Measurements from ENCODE around the gene FTSJ1.
"Not testable (repeated sequence)": the region's sequence is repeated elsewhere in the genome, so short reads cannot be mapped to it uniquely, and the experiment has no call there.

The FTSJ1 gene

DNA sequence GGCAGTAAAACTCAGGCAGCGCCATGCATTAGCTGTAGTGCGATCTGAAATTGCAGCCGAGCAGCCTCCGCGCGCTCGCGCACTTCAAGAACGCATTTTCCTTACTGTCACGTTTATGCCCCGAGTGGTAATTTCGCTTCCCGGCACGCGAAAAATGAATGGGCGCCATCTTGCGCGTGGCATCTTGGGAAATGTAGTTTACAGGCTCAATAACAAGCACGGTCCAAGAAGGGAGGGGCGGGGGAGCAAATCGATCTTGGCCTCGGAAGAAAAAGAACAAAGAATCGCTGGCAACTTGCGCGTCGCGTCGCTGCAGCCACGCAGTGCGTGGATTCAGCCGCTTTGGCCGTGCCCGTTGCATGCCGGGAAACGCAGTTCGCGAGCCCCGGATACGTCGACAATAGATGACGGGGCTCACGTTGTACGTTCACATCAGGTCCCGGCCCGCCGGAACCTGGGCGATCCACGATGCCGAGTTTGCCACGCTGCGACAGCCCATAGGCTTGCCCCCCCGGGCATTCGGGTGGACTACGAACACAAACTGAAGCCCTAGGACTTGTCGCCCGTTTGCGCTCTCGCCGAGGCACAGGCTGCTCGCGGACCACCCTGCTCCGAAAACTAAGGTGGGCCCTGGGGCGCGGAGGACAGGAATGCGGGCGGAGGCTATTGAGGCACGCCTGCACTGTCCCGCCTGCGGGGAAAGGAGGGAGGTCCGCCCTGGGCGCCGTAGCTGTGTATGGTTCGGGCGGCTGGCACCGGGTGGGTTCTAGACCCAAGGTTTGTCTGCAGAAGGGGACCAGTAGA, at the start of gene FTSJ1:
TSS of gene FTSJ1 (plus strand) at position 426 of the 804 bp plus-strand sequence. CDS start 1,849 bp downstream, outside the sequence.
- TF ChIP-seq, protein P1, sequence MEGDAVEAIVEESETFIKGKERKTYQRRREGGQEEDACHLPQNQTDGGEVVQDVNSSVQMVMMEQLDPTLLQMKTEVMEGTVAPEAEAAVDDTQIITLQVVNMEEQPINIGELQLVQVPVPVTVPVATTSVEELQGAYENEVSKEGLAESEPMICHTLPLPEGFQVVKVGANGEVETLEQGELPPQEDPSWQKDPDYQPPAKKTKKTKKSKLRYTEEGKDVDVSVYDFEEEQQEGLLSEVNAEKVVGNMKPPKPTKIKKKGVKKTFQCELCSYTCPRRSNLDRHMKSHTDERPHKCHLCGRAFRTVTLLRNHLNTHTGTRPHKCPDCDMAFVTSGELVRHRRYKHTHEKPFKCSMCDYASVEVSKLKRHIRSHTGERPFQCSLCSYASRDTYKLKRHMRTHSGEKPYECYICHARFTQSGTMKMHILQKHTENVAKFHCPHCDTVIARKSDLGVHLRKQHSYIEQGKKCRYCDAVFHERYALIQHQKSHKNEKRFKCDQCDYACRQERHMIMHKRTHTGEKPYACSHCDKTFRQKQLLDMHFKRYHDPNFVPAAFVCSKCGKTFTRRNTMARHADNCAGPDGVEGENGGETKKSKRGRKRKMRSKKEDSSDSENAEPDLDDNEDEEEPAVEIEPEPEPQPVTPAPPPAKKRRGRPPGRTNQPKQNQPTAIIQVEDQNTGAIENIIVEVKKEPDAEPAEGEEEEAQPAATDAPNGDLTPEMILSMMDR (conservative IDR thresholded peaks at IDR 0.05; ENCODE audit: low read depth, low read length), result no peak
- peak; percentile 95 for DNase-seq (ENCODE audit: low read depth)
- H3K4me3 ChIP-seq (ENCODE audit: low read depth, low read length), result peak within 1 kb of the TSS; percentile 80

DNA sequence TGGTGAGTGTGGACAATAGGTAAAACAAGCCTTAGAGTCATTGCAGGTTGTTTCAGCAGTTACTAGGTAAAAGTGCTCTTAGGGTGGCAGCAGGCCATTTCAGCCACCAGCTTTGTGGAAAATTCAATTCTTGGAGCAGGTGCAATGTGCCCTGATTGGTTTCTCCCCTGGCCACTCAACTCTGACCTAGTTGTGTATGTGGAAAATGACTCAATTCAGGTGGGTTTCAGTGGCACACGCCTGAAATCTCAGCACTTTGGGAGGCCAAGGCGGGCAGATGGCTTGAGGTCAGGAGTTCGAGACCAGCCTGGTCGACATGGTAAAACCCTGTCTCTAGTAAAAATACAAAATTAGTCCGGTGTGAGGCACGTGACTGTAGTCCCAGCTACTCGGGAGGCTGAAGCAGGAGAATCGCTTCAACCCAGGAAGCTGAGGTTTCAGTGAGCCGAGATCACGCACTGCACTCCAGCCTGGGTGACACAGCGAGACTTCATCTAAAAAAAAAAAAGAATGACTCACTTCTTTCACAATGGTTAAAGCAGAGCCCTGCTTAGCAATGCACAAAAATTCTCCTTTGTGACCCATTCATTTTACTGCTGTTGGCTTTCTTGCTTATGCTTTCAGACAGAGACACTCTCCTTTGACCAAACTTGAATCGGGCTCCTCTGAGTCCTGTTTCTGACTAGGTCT, 48.8 kb upstream of the FTSJ1 start:
- DNase-seq (ENCODE audit: low read depth); H3K4me3 ChIP-seq (ENCODE audit: low read depth, low read length): not testable (repeated sequence)

- TF ChIP-seq, protein P1 (conservative IDR thresholded peaks at IDR 0.05; ENCODE audit: low read depth, low read length), result peak; percentile 5
- not testable (repeated sequence) for DNase-seq (ENCODE audit: low read depth); H3K4me3 ChIP-seq (ENCODE audit: low read depth, low read length)
These were observed 46.4 kb upstream of the FTSJ1 start for GRCh38 chrX:48429606-48430005.

DNA sequence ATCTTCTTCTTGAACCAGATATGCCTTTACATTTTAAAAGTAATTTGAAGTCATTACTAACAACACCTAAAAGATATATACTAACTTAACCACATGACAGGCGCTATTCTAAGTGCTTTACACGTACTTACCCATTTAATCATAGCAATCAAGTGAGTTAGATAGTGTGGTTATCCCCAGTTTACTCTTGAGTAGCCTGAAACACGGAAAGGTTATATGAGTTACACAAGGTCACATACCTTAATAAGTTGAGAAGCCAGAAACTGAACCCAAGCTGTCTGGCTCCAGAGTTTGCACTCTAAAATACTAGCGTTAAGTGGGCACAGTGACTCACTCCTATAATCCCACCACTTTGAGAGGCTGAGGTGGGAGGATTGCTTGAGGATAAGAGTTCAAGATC, 45.8 kb upstream of the FTSJ1 start:
- DNase-seq (ENCODE audit: low read depth); H3K4me3 ChIP-seq (ENCODE audit: low read depth, low read length): not testable (repeated sequence)

DNA sequence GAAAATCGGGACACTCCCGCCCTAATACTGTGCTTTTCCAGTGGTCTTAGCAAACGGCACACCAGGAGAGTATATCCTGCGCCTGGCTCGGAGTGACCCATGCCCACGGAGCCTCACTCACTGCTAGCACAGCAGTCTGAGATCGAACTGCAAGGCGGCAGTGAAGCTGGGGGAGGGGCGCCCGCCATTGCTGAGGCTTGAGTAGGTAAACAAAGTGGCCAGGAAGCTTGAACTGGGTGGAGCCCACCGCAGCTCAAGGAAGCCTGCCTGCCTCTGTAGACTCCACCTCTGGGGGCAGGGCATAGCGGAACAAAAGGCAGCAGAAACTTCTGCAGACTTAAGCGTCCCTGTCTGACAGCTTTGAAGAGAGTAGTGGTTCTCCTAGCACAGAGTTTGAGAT, 42.3 kb upstream of the FTSJ1 start:
- H3K4me3 ChIP-seq (ENCODE audit: low read depth, low read length); DNase-seq (ENCODE audit: low read depth): not testable (repeated sequence)

- H3K4me3 ChIP-seq (ENCODE audit: low read depth, low read length); DNase-seq (ENCODE audit: low read depth): not testable (repeated sequence)
These were observed 28.8 kb upstream of the FTSJ1 start for GRCh38 chrX:48447201-48447600.

GRCh38 chrX:48450076-48450475, 25.9 kb upstream of the FTSJ1 start:
- TF ChIP-seq, protein P1 (conservative IDR thresholded peaks at IDR 0.05; ENCODE audit: low read depth, low read length), result no peak
- DNase-seq (ENCODE audit: low read depth), result no peak
- no peak overlapping the region for H3K4me3 ChIP-seq (ENCODE audit: low read depth, low read length)

GRCh38 chrX:48451708-48452107, 24.3 kb upstream of the FTSJ1 start:
- DNase-seq (ENCODE audit: low read depth), result no peak
- H3K4me3 ChIP-seq (ENCODE audit: low read depth, low read length), result no peak overlapping the region
- TF ChIP-seq, protein P1 (conservative IDR thresholded peaks at IDR 0.05; ENCODE audit: low read depth, low read length), result no peak

GRCh38 chrX:48456628-48457331, 19.2 kb upstream of the FTSJ1 start:
- H3K4me3 ChIP-seq (ENCODE audit: low read depth, low read length), result no peak overlapping the region
- no peak for DNase-seq (ENCODE audit: low read depth)
- TF ChIP-seq, protein P1 (conservative IDR thresholded peaks at IDR 0.05; ENCODE audit: low read depth, low read length), result no peak

Data from choroid plexus epithelial cell (primary cell).